BE2C (cell line): ENCODE data around the gene PSENEN.

ENCODE experiments used
- DNase-seq: peaks from one replicate; pipeline ENCODE4 v3.0.0-alpha.2; 2020
- H3K27me3 ChIP-seq: fragments of 250-450 bp; sonication (Bioruptor Pico); 2 replicates; pipeline ENCODE4 v1.5.1; 2020; ENCODE audit warnings: mild to moderate bottlenecking
- H3K36me3 ChIP-seq: fragments of 250-450 bp; sonication (Bioruptor Pico); 2 replicates; pipeline ENCODE4 v1.5.1; 2020; ENCODE audit warnings: mild to moderate bottlenecking
- H3K4me1 ChIP-seq: fragments of 250-450 bp; sonication (Bioruptor Pico); 2 replicates; pipeline ENCODE4 v1.5.1; 2020
- H3K4me3 ChIP-seq: 2 replicates; pipeline ENCODE4 v1.5.1; 2011; ENCODE audit warnings: low read depth, low read length
- H3K9me3 ChIP-seq: fragments of 250-450 bp; sonication (Bioruptor Pico); 2 replicates; pipeline ENCODE4 v1.5.1; 2020
- CTCF ChIP-seq: IDR thresholded peaks from 2 replicates; pipeline ENCODE4 v1.5.1; 2012; ENCODE audit warnings: mild to moderate bottlenecking, low read depth, low read length

Gene PSENEN

GRCh38 chr19:35773020-35773806 is 27.8 kb downstream of the PSENEN start:
- no peaks in the 10 kb centered on the region for H3K9me3 ChIP-seq
- TF ChIP-seq CTCF = no peak
- peaks cover 6% of the 10 kb centered on the region for H3K4me1 ChIP-seq
- no peaks in the 10 kb centered on the region for H3K27me3 ChIP-seq
- no peak for DNase-seq
- H3K4me3 ChIP-seq = no peak overlapping the region
- H3K36me3 ChIP-seq = no peaks in the 10 kb centered on the region

GRCh38 chr19:35774274-35775045 is 29.0 kb downstream of the PSENEN start:
- Histone ChIP-seq H3K4me1 (peaks cover 6% of the 10 kb centered on the region), H3K36me3 (no peaks in the 10 kb centered on the region), H3K4me3 (peak overlapping the region; percentile 48), H3K9me3 (no peaks in the 10 kb centered on the region), H3K27me3 (no peaks in the 10 kb centered on the region)
- TF ChIP-seq CTCF = no peak
- DNase-seq = no peak

DNA sequence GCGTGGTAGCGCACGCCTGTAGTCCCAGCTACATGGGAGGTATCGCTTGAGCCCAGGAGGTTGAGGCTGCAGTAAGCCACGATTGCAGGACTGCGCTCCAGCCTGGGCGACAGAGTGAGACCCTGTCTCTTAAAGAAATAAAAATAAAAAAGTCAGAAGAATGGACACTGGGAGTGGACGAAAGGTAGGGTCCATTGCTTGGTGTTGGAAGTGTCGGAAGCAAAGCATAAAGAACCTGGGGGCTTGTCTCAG is 29.5 kb downstream of the PSENEN start:
- peak overlapping the region; percentile 48 for H3K4me3 ChIP-seq
- DNase-seq = no peak
- peaks cover 6% of the 10 kb centered on the region for H3K4me1 ChIP-seq
- no peaks in the 10 kb centered on the region for H3K36me3 ChIP-seq
- no peaks in the 10 kb centered on the region for H3K9me3 ChIP-seq
- H3K27me3 ChIP-seq = no peaks in the 10 kb centered on the region
- no peak for TF ChIP-seq CTCF

GRCh38 chr19:35775298-35776101 is 30.0 kb downstream of the PSENEN start, which contains the start of gene ARHGAP33:
Gene ARHGAP33 (plus strand): TSS chr19:35775564. CDS start chr19:35775659, 95 bp downstream.
- Histone ChIP-seq H3K4me1 (peaks cover 6% of the 10 kb centered on the region), H3K9me3 (no peaks in the 10 kb centered on the region), H3K4me3 (peak within 1 kb of the TSS; percentile 68), H3K36me3 (no peaks in the 10 kb centered on the region), H3K27me3 (no peaks in the 10 kb centered on the region)
- peak; percentile 100 for DNase-seq
- no peak for TF ChIP-seq CTCF

- TF ChIP-seq CTCF = no peak
- DNase-seq = peak; percentile 39
- H3K27me3 ChIP-seq = no peaks in the 10 kb centered on the region
- H3K4me3 ChIP-seq = peak overlapping the region; percentile 68
- H3K9me3 ChIP-seq = no peaks in the 10 kb centered on the region
- peaks cover 6% of the 10 kb centered on the region for H3K4me1 ChIP-seq
- no peaks in the 10 kb centered on the region for H3K36me3 ChIP-seq
Observed at GRCh38 chr19:35776102-35776788, 30.8 kb downstream of the PSENEN start.
